NCI-H146 (cell line): ENCODE measurements around the gene ZNF282.

Experiments
- DNase-seq: peaks from one replicate; lab custom pipeline; 2025; lab: John Stamatoyannopoulos, UW

Gene ZNF282

DNA sequence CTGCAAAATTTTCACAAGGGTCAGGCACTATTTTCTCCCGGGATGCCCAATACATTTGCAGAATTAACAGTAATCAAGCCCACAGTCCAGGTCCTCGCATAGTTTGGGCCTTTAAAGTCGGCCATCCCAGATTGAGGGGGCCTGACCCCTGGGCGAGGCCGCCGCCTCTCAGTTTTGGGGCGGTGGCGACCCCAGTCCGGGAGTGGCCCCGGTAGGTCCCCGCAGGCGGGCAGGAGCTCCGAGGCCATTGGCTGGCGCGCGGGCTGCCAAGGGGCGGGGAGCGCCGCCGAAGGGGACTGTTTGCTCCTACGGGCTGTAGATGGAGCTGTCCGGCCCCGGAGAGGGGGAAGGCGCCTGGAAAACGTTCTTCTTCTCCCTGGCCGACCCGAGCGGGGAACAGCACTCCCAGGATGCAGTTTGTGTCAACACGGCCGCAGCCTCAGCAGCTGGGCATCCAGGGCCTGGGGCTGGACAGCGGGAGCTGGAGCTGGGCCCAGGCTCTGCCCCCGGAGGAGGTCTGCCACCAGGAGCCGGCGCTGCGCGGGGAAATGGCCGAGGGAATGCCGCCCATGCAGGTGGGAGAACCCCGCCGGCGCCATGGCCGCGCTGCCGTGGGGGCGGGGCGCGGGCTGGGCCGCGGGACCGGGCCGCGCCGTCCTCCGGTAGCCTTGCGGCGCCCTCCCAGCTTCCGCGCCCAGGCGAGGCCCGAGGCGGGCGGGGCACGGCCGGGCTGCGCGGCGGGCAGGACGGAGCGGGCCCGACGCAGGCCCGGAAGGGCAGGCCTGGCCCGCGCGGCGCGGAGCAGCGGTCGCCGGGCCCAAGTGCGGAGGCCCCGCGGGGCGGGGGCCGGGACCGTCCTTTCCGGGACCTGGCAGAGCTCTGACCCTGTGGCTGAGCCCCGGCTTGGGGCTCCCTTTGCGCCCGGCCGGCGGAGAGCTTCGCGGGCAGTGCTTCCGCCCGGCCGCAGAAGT is at the start of gene ZNF282:
Gene ZNF282, plus strand, starts transcription at position 367 of the 971 bp plus-strand sequence. Its CDS starts 44 bp downstream, at position 411.
- DNase-seq: peak; percentile 94

DNA sequence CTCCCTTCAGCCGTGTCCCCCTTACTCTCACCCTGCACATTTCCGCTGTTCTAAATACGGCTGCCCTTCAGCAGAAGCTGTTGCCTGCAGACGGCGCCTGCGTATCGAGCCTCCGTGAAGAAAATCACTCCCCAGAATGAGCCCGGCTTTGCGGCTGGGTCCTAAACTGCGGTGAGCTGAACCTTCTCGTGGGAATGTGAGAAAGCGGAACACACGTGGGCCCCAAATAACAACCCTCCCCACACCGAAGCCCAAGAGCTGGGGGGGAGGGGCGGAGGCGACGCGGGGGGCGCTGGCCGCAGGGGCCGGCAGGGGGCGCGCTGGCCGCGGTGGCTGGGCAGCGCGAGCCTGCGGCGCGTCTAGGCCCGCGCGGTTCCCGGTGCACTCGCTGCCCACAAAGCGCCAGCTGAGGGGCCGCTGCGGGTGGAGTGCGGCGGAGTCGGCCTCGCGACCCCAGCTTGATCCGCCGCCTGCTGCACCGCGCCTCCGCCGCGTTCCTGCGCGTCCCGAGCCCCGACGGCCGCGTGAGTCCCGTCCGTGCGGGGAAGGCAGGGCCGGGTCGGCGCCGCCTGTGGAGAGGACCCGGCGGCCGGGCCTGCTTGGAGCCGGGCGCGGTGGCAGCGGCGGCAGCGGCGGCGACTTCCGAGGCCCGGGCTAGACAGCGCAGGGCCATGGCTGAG is 48.1 kb upstream of the ZNF282 start, which contains the start of gene ZNF398:
Gene ZNF398, plus strand, starts transcription at position 382 of the 680 bp plus-strand sequence. Its CDS starts 290 bp downstream, at position 672.
- DNase-seq: peak; percentile 76

DNA sequence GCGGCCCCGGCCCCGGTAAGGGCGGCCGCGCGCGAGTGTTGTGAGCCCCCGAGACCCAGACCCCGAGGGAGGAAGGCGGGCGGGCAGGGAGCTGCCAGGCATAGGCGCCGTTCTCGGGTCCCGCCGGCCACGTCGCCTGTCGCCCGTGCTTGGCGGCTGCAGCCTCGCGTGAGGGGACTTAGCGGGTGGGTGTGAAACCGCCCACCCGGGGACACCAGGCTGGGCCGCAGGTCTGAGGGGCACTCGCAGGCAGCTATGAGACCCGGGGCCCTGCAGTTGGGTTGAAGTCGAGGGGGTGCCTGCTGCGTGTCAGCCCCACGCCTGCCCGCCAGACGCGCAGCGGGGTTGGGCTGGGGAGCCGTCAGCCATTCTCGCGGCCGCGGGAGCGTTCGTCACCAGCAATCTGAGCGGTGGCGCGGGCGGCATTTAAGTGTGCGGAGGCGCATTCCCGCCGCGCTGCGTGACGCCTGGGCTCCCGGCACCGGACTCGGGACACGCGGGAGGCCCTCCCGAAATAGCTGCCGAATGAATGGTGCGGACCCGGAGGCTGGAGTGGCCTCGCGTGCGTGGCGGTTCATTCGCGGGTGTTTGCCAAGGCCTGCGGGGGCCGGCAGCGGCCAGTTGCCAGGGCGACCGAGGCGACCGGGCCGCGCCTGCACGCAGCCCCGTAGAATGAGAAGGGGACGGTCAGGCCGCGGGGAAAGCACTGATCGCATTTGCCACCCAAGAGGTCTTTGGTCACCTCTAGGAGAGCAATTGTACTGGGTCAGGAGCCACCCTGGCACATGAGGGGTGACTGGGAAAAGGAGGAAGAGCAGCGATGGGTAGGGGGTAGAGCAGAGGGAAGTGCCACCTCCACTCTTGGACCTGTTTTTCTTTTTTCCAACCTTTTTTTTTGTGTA is 47.3 kb upstream of the ZNF282 start:
- DNase-seq: peak; percentile 57

DNA sequence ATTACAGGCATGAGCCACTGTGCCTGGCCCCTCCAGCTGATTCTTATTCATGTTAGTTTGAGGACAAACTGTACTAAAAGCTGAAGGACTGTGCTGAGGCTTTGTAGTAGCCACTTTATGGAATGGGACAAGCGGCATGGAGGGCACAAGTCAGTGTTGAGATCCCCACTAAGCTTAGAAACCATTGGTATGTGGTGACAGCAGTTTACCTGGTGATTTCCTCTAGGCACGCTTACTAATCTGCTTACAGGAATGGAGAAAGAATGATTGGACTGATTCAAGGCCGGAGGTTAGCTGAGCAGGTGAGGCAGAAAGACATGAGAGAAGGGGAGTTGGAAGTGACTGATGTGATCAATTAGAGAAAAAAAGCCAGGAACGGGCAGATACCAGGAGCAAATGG is 44.4 kb upstream of the ZNF282 start:
- no peak for DNase-seq

DNA sequence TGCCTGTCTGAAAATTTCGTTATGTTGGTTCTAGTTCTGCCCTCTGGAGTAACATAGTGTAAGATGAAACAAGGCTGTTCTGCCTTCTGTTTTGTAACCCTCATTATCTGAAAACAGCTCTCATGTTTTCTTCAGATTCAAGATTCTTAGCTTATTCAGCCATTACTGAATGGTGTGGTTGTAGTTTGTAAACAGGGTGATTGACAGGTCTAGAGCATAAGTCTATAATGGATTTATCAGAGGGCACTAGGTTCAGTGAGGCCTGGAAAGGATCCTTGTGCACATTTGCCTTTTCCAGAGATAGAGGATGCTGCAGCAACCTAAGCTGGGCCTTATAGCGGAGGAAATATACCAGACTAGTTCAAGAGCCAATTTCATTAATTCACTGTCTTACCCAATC is 42.0 kb upstream of the ZNF282 start:
- DNase-seq: no peak

DNA sequence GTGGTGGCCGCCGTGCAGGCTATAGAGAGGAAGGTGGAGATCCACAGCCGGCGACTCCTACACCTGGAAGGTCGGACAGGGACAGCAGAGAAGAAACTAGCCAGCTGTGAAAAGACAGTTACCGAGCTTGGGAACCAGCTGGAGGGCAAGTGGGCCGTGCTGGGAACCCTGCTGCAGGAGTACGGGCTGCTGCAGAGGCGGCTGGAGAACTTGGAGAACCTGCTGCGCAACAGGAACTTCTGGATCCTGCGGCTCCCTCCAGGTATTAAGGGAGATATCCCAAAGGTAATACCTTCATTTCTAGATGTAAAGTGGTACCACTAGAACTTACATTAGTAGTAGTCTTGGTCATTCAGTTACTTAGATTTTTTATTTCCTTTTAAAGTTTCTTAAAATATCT is 41.3 kb upstream of the ZNF282 start:
- DNase-seq: no peak

DNA sequence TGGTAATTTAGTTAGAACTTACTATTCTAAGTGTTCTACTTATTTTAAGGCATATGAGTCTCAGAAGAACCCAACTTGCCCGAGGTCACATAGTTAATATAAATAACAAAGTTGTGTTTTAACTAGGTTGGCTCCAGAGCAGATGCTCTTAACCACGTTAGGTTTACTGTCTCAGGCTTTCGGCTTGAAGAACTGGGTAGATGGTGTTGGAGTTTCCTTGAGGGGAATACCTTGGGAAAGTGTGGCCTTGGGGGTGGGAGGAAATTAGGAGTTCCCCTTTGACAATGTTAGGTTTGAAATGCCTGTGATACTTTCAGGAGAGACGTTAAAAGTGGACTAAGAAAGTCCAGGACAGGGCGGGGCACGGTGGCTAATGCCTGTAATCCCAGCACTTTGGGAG is 38.4 kb upstream of the ZNF282 start:
- DNase-seq: no peak

DNA sequence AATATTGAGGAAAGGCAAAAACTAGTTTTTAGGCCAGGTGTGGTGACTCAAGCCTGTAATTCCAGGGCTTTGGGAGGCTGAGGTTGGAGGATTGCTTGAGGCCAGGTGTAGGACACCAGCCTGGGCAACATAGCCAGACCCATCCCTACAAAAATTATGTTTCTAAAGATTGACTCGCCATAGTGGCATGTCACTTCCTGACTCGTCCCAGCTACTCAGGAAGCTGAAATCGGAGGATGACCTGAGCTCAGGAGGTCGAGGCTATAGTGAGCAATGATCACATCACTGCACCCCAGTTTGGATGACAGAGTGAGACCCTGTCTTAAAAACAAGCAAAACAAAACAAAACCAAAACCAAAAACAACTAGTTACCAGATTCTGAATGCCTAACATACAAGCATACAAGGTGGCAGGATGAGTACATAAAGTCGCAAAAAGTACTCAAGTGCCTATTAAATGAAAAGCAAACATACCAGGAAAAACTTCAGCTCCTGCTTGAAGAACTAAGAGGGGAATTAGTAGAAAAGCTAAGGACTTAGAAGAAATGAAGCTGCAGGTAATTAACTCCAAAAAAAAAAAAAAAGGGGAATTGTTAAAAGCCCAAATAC is 34.0 kb upstream of the ZNF282 start:
- no peak for DNase-seq

DNA sequence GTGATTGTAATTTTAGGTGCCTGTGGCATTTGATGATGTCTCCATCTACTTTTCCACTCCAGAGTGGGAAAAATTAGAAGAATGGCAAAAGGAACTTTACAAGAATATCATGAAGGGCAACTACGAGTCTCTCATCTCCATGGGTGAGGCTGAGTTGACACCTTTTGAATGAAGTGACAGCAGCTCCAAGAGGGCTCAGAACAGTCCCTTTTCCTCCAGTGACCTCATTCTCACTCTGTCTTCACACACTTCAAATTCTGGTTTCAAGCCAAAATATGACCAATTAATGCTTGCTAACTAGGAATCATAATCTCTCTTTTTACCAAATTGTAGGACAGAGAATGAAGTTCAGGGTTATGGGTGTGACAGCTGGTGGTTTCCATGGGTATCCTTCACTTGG is 29.2 kb upstream of the ZNF282 start:
- DNase-seq: no peak

DNA sequence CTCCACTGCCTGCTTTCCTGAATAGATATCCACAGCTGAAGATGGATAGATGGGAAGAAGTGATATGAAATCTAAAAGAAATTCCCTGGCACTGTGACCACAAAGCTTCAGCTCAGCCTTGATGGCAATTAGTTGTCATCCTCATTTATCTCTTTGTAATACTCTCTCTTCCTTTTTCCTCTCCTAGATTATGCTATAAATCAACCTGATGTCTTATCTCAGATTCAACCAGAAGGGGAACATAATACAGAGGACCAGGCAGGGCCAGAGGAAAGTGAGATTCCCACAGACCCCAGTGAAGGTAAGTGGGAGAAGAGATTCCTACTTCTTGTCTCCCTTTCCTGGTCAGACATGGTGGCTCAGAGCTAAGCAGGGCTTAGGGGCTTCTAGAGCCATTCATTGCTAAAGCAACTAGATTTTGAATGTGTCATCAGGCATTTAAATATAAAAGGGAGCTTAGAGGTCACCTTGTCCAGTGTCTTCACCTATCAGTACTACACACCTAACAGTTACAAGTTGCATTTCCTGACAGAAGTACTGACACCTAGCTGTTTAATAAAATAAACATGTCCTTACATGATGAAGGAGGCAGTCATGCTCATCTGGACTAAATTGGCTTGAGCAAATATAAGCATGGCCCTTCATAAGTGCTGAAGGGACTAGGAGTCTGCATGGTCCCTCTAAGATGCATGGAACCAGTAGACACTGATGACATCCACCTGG is 28.6 kb upstream of the ZNF282 start:
- no peak for DNase-seq

DNA sequence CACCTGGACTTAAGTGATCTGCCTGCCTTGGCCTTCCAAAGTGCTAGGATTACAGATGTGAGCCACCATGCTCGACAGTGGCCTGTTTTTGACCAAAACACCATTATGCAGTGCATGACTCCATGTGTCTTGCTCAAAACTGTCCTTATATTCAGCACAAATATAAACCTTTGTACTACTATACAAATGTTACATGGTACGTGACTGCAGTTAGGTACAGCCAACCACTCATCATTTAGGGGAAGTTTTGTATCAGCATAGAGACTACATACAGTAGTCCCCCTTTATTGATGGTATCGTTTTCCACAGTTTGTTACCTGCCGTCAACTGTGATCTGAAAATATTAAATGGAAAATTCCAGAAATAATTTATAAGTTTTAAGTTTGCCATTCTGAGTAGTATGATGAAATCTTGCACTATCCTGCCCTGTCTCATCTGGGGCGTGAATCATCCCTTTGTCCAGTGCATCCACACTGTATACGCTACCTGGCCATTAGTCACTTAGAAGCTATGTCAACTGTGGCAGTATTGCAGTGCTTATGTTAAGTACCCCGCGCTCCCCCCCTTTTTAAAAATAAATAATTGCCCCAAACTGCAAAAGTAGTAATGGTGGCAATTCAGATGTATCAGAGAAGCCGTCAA is 23.3 kb upstream of the ZNF282 start:
- DNase-seq: no peak

DNA sequence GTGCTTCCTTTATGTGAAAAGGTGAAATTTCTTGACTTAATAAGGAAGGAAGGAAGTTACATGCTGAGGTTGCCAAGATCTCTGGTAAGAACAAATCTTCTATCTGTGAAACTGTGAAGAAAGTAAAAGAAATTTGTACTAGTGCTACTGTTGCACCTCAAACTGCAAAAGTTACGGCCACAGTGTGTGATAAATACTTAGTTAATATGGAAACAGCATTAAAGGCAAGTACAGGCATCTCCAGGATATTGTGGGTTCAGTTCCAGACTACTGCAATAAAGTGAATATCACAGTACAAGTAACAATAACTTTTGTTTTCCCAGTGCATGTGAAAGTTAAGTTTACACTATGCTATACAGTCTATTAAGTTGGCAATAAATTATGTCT is 22.8 kb upstream of the ZNF282 start:
- DNase-seq: no peak

DNA sequence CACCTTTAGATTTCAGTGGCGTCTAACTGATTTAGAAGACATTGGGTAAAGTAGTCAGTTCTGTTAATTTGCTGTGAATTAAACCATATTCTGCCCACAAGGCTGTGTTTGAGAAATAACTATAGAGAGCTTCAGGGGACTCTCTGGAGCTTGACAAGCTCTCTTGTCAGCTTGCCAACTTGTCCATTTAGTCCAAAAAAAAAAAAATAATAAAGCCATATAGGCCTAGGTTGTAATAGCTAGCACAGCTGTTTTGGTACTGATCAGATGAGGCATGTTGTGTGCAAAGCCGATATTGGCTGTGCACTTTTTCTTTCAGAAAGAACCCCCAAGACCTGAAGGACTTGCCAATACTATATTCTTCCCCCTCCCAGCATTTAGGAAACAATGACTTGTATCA is 20.2 kb upstream of the ZNF282 start:
- DNase-seq: no peak

DNA sequence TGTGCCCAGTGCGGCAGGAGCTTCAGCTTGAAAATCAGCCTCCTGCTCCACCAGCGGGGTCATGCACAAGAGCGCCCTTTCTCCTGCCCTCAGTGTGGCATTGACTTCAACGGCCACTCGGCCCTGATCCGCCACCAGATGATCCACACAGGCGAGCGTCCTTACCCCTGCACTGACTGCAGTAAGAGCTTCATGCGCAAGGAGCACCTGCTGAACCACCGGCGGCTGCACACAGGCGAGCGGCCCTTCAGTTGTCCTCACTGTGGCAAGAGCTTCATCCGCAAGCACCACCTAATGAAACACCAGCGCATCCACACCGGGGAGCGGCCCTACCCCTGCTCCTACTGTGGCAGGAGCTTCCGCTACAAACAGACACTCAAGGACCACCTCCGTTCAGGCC is 16.1 kb upstream of the ZNF282 start:
- no peak for DNase-seq

DNA sequence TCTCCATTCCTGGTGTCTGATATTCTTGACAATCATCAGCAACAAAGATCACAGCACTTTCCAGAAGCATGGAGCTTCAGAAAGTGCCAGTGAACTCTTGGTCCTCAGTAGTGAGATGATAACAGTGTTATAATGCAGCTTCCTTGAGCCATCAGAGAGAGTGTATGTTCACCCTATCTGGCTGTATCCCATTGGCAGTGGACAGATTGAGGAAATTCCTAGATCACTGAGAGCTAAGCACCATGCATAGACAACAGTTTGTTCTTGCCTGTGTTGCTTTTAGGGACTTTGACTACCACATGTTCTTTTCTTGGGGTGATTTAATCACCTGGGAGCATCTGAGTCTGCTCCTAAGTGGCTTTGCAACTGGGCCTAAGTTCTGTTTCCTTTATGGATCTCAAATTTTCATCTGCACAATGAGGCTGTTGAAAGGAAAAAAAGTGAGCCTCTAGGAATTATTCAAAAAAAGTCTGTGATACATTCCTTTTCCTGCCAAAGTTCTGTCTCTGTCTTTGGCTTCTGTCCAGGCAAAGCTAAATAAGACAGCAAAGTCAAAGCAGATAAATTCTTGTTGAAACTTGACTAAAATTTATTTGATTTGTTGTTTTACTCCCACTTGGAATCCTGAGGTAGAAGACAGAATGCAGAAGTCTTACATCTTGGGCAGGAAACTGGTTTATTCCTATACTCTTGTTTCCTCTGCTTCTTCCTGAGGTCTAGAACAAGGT is 14.5 kb upstream of the ZNF282 start:
- DNase-seq: no peak

DNA sequence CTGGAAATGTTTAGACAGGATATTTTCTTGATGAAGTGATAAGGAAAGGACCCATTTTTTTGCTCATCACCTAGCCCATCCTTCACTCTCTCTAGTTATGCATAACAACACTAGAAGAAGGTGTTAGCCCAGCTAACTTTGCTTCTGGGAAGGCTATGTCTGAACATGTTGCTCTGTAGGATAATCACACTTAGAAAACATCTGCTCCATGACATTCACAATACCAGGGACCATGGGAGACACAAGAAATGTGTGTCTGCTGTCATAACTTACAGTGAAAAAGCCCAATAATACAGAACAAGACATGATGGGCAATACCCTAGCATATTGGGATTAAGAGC is 13.9 kb upstream of the ZNF282 start:
- DNase-seq: no peak

DNA sequence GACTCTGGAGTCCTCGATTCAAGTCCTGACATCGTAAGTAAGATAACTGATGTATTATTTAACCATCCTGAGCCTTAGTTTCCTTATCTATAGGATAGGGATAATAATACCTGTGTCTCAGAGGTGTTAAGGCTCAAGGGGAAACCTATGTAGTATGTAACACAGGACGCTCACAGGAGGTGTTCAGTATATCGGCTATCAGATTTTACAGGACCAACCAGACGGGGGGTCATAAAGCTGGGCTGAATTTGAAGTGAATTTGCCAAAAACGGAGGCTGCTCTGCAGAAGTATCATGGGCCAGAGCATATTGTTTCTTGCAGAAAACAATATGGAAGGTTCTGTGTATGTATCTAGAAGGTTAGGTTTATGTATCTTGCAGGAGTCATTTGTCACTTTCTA is 11.1 kb upstream of the ZNF282 start:
- no peak for DNase-seq

DNA sequence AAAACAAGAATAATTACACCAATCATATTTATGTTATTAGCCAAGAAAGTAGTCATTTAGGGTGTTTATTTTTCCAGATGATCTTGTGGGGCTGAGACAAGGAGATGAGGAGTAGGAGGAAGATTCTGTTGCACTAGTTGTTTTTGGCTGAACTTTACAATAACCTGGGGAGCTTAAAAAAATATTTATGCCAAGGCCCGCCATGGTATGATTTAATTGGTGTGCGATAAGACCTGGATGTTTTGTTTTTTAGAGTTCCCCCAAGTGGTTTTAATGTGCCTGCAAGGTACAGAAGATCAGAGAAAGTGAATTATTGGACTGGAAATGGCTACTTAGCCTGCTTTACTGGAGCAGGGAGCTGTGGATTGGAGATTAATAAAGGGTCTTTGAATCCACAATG is 7.1 kb upstream of the ZNF282 start:
- no peak for DNase-seq

DNA sequence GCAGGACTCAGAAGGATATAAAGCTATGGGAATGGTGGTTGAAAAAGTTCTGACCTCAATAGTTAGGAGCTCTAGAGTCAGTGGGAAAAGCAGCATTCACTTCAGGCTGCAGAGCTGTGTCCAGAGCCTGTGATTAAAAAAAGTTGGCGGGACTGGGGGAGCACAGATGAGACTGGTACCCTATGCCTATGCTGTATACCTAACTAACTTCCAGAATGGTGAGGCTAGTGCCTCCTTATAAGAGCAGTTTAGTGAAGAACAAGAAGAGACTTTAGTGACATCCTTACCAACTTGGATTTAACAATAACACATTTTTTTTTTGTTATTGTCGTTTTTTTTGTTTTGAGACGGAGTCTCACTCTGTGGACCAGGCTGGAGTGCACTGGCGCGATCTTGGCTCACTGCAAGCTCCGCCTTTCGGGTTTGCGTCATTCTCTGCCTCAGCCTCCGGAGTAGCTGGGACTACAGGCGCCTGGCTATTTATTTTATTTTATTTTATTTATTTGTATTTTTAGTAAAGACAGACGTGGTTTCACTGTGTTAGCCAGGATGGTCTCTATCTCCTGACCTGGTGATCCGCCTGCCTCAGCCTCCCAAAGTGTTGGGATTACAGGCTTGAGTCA is 6.6 kb upstream of the ZNF282 start:
- DNase-seq: no peak

DNA sequence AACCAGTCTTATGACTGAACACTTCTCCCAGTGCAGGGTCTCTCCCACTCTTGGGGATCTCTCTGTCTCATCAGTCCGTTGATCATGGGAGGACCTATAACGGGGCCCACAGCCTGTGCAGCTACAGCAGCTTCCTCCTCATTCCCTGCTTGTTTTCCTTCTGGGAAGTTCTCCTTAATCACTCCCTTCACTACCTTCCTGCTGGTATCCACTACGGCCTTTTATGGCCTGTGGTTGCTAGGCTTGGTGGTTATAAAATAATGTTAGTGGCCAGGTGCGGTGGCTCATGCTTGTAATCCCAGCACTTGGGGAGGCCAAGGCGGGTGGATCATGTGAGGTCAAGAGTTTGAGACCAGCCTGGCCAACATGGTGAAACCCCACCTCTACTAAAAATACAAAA is 3.5 kb upstream of the ZNF282 start:
- DNase-seq: no peak
